ENCODE measurements around the gene RASD1.
"Not testable (repeated sequence)": the region's sequence is repeated elsewhere in the genome, so short reads cannot be mapped to it uniquely, and the experiment has no call there.

Gene RASD1

GRCh38 chr17:17466511-17466910 is 29.7 kb downstream of the RASD1 start:
- POLR2A ChIA-PET: no interaction called here
- no peak for TF ChIP-seq CTCF (IDR thresholded peaks at IDR 0.05; ENCODE audit: insufficient read depth, low read length, missing control alignments)
- CTCF ChIA-PET: interaction anchor here (0.8 to 2.3 kb wide), 6 partner anchors 11 to 176 kb away, joined by 3 to 11 read pairs (median 4); partner anchors contain the start of gene RASD1
- no peak overlapping the region for H3K4me3 ChIP-seq (ENCODE audit: low read depth, low read length)
- DNase-seq (ENCODE audit: low read depth, low spot score): no peak

DNA sequence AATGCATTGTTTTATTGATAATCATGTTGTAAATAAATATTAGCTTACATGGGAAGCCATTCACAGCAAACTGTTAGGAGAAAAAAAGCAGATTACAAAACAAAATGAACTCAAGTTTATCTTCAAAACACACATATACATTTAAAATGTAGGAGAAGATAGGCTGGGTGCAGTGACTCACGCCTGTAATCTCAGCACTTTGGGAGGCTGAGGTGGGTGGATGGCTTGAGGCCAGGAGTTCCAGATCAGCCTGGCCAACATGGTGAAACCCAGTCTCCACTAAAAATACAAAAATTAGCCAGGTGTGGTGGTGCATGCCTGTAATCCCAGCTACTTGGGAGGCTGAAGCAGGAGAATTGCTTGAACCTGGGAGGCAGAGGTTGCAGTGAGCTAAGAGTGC is 30.3 kb downstream of the RASD1 start:
- CTCF ChIA-PET: interaction anchor here (2.0 to 2.3 kb wide), 2 partner anchors 31 to 111 kb away, joined by 5 to 11 read pairs; partner anchors contain the start of gene RASD1
- H3K4me3 ChIP-seq (ENCODE audit: low read depth, low read length); DNase-seq (ENCODE audit: low read depth, low spot score); POLR2A ChIA-PET: not testable (repeated sequence)

DNA sequence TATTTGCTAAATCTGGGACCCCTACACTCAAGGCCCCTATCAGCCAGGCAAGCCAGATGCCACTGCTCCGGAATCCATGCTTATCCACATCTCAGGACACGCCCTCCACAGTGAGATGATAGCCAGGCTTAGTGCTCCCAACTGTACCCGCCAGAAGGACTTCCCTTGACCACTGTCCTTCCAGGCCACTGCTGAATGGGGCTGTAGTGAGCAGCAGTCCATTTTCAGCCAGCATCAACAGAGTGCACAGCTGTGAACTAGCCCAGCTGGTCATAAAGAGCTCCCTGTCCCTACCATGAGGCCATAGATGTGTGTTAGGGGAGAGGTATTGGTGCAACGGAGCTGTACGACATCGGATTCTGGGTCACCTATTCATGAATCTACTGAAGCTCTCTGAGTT is 32.4 kb downstream of the RASD1 start:
- POLR2A ChIA-PET: no interaction called here
- CTCF ChIA-PET: interaction anchor here (1.6 kb wide), 1 partner anchor 109 kb away, joined by 3 read pairs; no protein-coding TSS in a partner anchor
- H3K4me3 ChIP-seq (ENCODE audit: low read depth, low read length): no peak overlapping the region
- TF ChIP-seq CTCF (IDR thresholded peaks at IDR 0.05; ENCODE audit: insufficient read depth, low read length, missing control alignments): no peak
- DNase-seq (ENCODE audit: low read depth, low spot score): no peak

DNA sequence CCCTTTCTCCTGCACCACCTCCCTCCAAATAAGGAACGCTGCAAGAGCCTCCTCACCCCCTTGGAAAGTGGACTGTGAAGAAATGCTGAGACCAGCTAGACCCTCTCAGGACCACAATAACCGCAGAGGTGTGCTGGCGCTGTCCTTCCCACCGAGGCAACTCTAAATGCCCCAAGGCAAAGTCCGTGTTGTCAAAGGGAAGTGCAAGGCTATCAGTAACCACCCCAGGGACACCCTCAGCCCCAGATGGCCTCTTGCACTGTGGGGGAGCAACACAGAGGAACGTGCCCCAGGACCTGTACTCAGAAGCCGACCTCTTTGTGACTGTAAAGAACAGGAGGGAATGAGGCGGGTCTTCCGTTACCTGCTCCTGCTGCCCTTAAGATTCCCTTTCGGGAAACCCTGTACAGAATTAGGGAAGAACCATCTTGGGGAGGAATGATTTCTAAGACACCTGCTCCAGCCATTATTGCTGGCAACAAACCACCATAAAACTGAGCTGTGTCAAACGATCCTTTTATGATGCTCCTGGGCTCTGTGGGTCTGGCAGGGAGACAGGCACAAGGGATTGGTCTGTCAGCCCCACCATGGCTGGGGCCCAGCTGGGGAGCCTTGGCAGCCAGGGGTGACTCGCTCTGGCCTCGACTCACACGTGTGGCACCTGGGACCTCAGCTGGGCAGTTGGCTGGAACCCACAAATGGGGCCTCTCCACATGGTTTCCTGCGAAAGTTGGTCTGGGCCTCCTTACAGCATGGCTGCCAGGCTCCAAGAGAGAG is 34.0 kb downstream of the RASD1 start:
- H3K4me3 ChIP-seq (ENCODE audit: low read depth, low read length): no peak overlapping the region
- ChIA-PET CTCF (interaction anchor here (1.2 to 2.4 kb wide), 2 partner anchors 26 to 34 kb away, joined by 3 to 9 read pairs; partner anchors contain the start of gene RASD1), POLR2A (no interaction called here)
- DNase-seq (ENCODE audit: low read depth, low spot score): no peak
- no peak for TF ChIP-seq CTCF (IDR thresholded peaks at IDR 0.05; ENCODE audit: insufficient read depth, low read length, missing control alignments)

- no peak for DNase-seq (ENCODE audit: low read depth, low spot score)
- ChIA-PET CTCF (no interaction called here), POLR2A (no interaction called here)
- no peak for TF ChIP-seq CTCF (IDR thresholded peaks at IDR 0.05; ENCODE audit: insufficient read depth, low read length, missing control alignments)
- H3K4me3 ChIP-seq (ENCODE audit: low read depth, low read length): no peak overlapping the region
These were observed 36.2 kb downstream of the RASD1 start for GRCh38 chr17:17460038-17460437.

DNA sequence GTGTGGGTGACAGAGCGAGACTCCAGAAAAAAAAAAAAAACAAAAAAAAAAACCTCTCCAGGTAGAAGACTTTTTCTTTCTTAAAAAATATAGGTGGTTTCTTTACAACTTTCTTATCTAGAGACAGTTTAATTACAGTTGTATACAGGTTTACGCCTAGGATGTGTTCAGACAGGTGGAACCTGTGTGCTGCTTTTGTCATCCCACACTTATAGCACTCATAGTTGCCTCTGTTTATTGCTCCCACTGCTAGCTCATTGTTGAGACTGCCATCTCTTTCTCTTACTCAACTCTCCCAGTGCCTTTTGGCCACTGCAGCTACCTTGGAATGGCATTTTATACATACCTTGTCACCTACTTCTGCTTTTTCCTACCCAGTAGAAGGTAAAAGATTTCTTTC is 38.5 kb downstream of the RASD1 start:
- no peak for TF ChIP-seq CTCF (IDR thresholded peaks at IDR 0.05; ENCODE audit: insufficient read depth, low read length, missing control alignments)
- no peak for DNase-seq (ENCODE audit: low read depth, low spot score)
- H3K4me3 ChIP-seq (ENCODE audit: low read depth, low read length): no peak overlapping the region
- POLR2A ChIA-PET: no interaction called here
- CTCF ChIA-PET: interaction anchor here (3.6 kb wide), 1 partner anchor 11 kb away, joined by 8 read pairs; no protein-coding TSS in a partner anchor
